CD4-positive, alpha-beta T cell treated with Interleukin-15 for 4 hours (primary cell): ENCODE measurements around the gene MYH15.

Experiments used
- DNase-seq: peaks from one replicate; pipeline ENCODE4 v3.0.0-alpha.2; 2020; ENCODE audit warnings: low spot score

The MYH15 gene

GRCh38 chr3:108510496-108510895 lies at the start of gene MYH15:
Gene MYH15, minus strand, starts transcription at chr3:108510596. Its CDS starts 66 bp downstream, at chr3:108510530.
- DNase-seq = no peak

DNA sequence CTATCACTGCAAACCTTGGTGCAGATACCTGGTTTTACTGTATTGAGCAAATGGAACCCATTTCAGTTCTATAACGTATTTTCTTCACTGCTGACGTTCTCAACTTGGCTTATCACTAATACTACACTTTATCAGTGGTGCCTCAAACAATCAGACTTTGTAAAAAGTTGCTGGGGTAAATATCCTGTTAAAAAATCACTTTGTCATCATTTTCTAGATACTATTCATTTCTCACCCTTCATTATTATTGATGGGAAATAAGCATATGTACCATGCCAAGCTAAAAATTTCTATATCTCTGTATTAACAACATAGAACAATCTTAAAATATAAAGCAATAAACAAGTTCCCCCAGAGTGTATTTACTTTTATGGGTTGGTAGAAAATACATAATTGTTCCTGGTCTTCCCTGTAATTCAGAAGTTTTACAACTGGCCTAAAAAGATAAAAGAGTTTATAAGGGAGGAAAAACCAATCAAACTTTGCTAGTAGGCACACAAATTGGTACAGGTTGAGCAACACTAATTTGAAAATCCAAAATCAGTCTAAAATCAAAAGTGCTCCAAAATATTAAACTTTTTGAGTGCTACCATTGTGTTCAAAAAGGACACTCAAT lies 45.7 kb upstream of the MYH15 start:
- DNase-seq = no peak

GRCh38 chr3:108554913-108555571 lies 44.6 kb upstream of the MYH15 start:
- no peak for DNase-seq

DNA sequence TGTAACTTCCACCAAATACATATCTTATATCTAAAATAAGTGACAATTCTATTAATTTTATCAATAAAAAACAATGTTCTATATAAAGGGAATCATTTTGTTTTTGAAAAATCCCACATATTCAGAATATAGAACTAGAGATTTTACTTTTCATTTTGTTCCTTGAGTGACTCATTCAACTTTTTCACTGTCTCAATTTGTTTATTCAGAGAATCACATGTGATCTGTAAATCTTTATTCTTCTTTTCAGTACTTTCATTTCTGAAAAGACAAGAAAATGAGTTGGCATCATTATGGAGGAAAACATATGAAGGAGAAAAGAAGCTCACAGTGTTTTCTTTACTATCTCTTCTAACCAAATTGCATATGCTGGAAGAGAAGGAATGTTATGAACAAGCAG lies 43.8 kb upstream of the MYH15 start:
- no peak for DNase-seq

DNA sequence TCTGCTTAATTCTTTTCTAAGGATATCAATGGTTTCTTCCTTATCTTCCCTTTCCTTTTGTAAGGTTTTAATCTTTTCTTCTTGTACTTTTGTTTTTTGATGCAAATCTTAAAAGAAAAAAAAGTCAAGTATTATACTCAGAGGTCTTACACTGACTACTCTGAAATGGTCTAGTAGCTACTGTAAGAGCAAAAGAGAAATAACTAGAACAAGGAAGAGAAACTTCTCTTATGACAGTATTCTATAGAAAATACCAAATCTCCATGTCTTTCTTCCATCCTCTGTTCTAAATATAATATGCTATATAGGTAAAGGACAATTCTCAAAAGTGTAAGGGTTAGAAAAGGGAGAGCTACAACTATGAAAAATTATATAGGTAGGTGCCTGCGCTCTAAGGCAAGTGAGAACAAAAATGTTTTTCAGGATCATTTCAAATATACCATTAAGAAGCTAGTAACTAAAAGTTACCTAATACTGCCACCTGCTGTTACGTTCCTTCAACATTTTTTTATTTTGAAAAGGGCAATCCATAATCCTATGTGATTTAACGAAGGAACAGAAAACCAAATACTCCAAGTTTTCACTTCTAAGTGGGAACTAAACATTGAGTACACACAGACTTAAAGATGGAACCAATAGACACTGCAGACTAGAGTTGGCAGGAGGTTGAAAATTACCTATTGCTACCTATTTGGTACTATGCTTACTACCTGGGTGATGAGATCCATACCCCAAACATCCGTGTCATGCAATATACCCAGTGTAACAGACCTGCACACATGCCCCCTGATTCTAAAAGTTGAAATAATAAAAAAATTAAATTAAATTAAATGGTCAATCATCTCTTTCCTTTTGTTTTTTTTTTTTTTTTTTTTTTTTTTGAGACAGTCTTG lies 42.1 kb upstream of the MYH15 start:
- DNase-seq = peak; percentile 52

DNA sequence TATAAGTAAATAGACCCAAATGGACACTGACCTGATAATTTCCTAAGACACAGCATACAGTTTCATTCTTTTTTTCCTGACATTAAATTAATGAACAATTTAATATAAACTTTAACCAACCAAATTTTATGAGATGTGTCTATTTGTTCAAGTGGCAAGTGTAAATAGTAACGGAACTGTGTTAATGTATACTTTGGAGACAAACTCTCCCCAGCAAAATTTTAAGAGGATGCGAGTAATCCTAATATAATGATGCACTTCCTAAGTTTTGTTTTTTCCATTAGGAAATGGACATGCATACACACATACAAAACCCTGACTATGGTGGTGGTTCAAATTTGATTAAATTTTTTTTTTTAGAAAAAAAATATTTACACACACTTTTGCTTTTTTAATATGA lies 38.5 kb upstream of the MYH15 start:
- DNase-seq = no peak

- DNase-seq = no peak
Observed at GRCh38 chr3:108548304-108548703, 37.9 kb upstream of the MYH15 start.

DNA sequence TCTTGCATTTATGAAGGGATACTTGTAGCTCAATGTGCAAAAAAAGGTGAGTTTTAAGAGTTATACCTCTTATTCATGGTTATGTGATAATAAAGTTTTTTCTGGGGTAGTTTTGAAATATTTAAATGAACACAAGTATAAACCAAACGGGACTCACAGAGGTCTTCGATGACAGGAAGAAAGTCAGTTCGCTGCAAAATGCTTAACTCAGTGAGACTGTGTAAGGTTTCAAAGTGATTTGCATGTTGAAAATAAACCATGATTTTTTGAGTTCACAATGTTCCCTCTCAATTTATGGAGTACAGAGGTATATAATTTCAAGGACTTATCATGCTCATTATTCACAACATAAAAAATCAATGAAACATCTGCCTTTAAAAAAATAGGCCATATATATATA lies 36.3 kb upstream of the MYH15 start:
- no peak for DNase-seq

- DNase-seq = no peak
Observed at GRCh38 chr3:108546247-108546646, 35.9 kb upstream of the MYH15 start.

DNA sequence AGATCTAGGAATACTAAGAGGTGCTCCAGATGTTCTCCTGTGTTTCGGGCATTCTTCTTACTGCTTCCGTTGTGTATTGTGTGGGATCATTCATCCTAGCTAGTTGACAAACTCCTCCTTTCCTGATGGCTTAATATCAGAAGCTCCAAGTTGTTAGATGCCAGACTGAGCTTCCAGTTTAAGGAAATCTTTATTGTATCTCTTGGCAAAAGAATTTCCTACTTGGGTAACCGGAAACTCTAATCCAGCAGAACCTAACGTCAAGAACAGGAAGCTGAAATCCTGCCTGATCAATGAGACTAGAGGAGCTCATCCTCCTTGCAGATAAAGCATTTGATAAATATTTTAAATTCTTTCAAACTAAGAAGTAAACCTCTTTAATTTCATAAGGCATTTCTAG lies 27.7 kb upstream of the MYH15 start:
- DNase-seq = no peak

- DNase-seq = no peak
Observed at GRCh38 chr3:108528459-108529252, 18.3 kb upstream of the MYH15 start.

DNA sequence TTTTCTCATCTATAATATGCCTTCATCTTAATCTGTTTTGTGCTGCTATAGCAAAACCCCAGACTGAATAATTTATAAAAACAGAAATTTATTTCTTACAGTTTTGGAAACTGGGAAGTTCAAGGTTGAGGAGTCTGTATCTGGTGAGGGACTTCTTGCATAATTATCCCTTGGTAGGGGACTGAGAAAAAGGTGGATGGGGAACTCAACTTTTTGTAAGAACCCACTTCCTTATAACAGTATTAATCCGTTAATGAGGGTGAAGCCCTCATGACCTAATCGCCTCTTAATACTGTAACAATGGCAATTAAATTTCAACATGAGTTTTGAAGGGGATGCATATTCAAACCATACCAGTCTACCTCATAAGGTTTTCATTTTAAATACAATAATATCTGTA lies 17.4 kb upstream of the MYH15 start:
- no peak for DNase-seq

- no peak for DNase-seq
Observed at GRCh38 chr3:108527109-108527508, 16.7 kb upstream of the MYH15 start.

DNA sequence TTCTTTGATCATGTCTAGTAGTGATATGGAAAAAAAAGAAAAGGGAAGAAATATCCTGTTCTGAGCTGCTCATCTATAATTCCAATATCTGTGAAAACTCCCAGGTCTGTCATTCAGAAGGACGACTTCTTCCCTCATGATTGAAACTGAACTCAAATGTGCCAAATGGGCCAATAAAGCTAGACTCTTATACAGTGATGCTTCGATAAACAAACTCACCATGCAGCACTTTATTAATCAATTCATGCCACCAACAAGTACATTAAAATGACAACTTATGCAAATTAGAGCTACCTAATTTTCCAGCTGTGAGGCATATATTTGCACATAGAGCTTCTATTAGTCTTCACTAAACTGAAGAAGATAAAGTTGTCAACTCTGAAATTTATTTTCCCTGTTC lies 15.6 kb upstream of the MYH15 start:
- no peak for DNase-seq

DNA sequence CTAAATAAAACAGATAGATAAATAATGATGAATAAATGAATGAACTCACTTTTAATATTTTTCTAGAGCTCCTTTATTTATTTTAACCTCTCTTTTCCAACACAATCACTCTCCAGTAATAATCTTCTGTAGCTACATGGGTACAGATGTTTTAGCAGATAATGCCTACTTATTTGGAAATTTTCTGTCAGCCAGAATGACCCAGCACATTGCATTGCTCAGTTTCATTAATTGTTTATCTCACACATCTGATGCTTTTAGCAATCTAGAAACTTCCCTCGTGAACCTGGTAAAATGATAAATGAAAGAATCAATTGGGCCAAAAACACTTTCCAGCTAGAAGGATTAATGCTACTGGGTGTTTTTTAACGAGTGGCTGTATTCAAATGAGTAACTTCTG lies 14.9 kb upstream of the MYH15 start:
- no peak for DNase-seq

DNA sequence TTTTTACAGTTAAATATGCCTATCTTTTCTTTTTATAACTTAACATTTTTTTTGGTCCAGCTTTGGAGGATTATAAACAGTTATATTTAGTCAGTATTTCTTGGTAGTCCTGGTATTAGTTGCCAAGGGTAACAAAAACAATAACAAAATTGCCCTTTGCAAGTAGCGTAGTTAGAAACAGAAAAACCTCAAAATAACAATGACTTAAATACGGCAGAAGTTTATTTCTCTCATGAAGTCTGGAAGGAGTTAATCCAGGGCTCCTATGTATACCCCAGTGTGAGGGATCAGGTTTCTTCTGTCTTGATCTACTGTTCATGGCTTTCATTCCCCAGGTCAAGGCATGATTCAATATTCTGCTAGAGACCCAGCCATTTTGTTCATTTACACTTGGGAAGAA lies 14.1 kb upstream of the MYH15 start:
- no peak for DNase-seq

DNA sequence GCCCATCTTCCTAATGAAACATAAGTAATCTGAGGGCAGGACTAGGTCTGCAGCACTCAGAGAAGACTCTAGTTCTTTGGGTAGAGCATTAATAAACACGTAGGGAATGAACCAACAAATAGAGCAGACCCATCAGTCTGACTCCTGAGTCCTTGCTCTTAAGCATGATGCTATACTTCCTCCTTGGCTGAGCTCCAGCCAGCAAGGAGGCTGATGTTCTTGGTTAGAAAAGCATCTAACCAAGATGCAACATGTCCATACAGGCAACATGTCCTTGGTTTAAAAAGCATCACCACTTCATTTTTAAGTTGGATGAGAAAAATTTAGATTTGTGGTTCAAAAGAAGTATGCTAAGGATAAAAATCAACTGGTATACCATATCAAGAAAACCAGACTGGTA lies 8.5 kb upstream of the MYH15 start:
- no peak for DNase-seq

- no peak for DNase-seq
Observed at GRCh38 chr3:108516881-108517280, 6.5 kb upstream of the MYH15 start.

- no peak for DNase-seq
Observed at GRCh38 chr3:108513961-108514360, 3.6 kb upstream of the MYH15 start.

GRCh38 chr3:108512671-108513070 lies 2.3 kb upstream of the MYH15 start:
- no peak for DNase-seq

GRCh38 chr3:108511490-108511889 lies 1.1 kb upstream of the MYH15 start:
- DNase-seq = no peak

- DNase-seq = no peak
Observed at GRCh38 chr3:108511055-108511454, 659 bp upstream of the MYH15 start.
